Esophagus muscularis mucosa (tissue), 4 donors: Measurements from ENCODE around the gene MYRF. TPM values are rescaled to one million over a fixed set of nuclear protein-coding genes. Genes with fewer than 3 reads are reported as not detected.

Experiments used
- DNase-seq: peaks from one replicate; pipeline ENCODE4 v3.0.0-alpha.2; 2017; ENCODE audit errors: extremely low spot score
- H3K27ac ChIP-seq, 4 donors: fragments of 200-600 bp; sonication (generic); replicated peaks in 1 of 4; 1 replicate in 3 of 4; 2 replicates in 1 of 4; pipeline ENCODE4 v1.5.1; 2016 to 2019; ENCODE audit warnings: mild to moderate bottlenecking in 1 of 4
- H3K27me3 ChIP-seq, 4 donors: fragments of 200-600 bp; sonication (generic); one replicate each; pipeline versions ENCODE4 v1.5.1 to v1.6.0; 2016 to 2019
- H3K36me3 ChIP-seq, 4 donors: fragments of 200-600 bp; sonication (generic); one replicate each; pipeline ENCODE4 v1.5.1; 2016 to 2019
- H3K4me1 ChIP-seq, 4 donors: fragments of 200-600 bp; sonication (generic); one replicate each; pipeline ENCODE4 v1.5.1; 2016 to 2019
- H3K4me3 ChIP-seq, 4 donors: fragments of 200-600 bp; sonication (generic); 1 replicate in 2 of 4; 2 replicates in 2 of 4; pipeline ENCODE4 v1.5.1; 2016 to 2019; ENCODE audit warnings: mild to moderate bottlenecking in 4 of 4, moderate library complexity in 1 of 4
- H3K9me3 ChIP-seq, 4 donors: fragments of 200-600 bp; sonication (generic); 1 replicate in 3 of 4; 2 replicates in 1 of 4; pipeline ENCODE4 v1.5.1; 2016 to 2019
- EP300 ChIP-seq: sonication (generic); formaldehyde crosslinking; IDR thresholded peaks from one replicate; pipeline ENCODE4 v1.6.1; 2017; ENCODE audit warnings: antibody characterized with exemption
- POLR2A ChIP-seq: fragments of 450-650 bp; IDR thresholded peaks from one replicate; pipeline ENCODE4 v1.6.1; 2017; ENCODE audit warnings: antibody characterized with exemption, moderate library complexity, mild to moderate bottlenecking, low read depth
- POLR2AphosphoS5 ChIP-seq, 2 donors: sonication (generic); formaldehyde crosslinking; IDR thresholded peaks; one replicate each; pipeline ENCODE4 v1.6.1; 2017; ENCODE audit warnings: antibody characterized with exemption in 2 of 2
- WGBS: methylation state at CpG from one replicate; pipeline ENCODE4 v1.1.5; 2018; 5-methylcytosine and 5-hydroxymethylcytosine counted together
- intact Hi-C: fragments of 100-400 bp; cut with DNase I; formaldehyde crosslinking; loops from one replicate; pipeline ENCODE4 v1.15.1; 2023
- total RNA-seq, 4 donors: library from RNA; depleted of rRNA; stranded (reverse); fragments of >200 nt; gene quantifications; one replicate each; pipeline versions ENCODE4 v1.1.0 to v1.2.1, GENCODE V29; 2016
- TF ChIP-seq, protein P1 (sequence below), 3 experiments: fragments of 200-600 bp in 2 of 3; fragments of 450-650 bp in 1 of 3; sonication (generic) in 2 of 3; IDR thresholded peaks; one replicate each; pipeline ENCODE4 v1.5.1; 2017 to 2019; ENCODE audit warnings: antibody characterized with exemption in 3 of 3, mild to moderate bottlenecking in 2 of 3, moderate library complexity in 1 of 3

Gene MYRF
- total RNA-seq, 4 donors from 2014 or later = under 0.01 to 0.71 (median 0.40) TPM

DNA sequence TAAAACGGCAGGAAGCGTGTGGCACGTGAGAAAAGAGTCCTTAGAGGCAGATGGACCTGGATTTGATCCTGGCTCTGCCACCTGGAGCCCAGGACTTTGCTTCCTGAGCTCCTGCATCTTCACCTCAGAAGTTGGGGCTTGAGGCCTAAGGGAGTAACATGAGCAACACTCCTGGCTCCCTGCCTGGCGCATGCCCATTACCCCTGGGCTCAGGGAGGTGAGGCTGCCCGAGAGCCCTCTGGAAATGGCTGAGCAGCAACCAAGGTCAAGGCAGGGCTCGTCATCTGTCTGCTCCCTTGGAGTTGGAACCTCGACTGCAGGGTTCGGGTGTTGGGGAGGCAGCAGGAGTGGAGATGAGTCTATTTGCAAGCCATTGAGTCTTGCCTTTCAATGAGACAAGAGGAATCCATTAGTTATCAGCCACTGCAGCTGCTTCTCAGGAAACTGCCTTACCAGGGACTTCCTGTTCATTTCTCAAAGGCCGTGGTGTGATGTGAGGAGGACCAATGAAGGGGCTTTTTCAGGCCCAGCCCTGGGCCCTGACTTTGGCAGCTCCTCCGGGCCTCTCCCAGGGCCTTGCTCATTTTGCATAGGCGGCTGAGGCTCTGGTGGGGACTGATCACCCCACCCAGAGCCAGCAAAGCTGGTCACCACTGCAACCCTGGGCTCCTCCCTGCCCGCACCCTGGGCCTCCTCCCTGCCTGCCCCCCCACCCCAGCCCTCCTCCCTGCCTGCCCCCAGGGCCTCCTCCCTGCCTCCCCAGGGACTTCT lies 82.0 kb downstream of the MYRF start:
- peak; percentile 93 for DNase-seq
- Histone ChIP-seq H3K36me3 (peaks cover 0 to 18% (median 0%) of the 10 kb centered on the region in 4 donors), H3K4me1 (peaks cover 18 to 53% (median 43%) of the 10 kb centered on the region in 4 donors), H3K27ac (peak overlapping the region; percentile 53 to 79 (median 67)), H3K4me3 (no peak overlapping the region), H3K27me3 (no peaks in the 10 kb centered on the region), H3K9me3 (no peaks in the 10 kb centered on the region)
- TF ChIP-seq, protein P1, sequence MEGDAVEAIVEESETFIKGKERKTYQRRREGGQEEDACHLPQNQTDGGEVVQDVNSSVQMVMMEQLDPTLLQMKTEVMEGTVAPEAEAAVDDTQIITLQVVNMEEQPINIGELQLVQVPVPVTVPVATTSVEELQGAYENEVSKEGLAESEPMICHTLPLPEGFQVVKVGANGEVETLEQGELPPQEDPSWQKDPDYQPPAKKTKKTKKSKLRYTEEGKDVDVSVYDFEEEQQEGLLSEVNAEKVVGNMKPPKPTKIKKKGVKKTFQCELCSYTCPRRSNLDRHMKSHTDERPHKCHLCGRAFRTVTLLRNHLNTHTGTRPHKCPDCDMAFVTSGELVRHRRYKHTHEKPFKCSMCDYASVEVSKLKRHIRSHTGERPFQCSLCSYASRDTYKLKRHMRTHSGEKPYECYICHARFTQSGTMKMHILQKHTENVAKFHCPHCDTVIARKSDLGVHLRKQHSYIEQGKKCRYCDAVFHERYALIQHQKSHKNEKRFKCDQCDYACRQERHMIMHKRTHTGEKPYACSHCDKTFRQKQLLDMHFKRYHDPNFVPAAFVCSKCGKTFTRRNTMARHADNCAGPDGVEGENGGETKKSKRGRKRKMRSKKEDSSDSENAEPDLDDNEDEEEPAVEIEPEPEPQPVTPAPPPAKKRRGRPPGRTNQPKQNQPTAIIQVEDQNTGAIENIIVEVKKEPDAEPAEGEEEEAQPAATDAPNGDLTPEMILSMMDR (IDR thresholded peaks at IDR 0.05) = no peak
- peak in 1 of 2 donors; percentile 17 for TF ChIP-seq POLR2AphosphoS5 (IDR thresholded peaks at IDR 0.05)
- intact Hi-C loops = no loop called here
- 55% methylated on average over 10 of the region's 12 CpGs for WGBS

- WGBS = 96% methylated on average over 8 of the region's 8 CpGs
- no peak for DNase-seq
- Histone ChIP-seq H3K27ac (peak overlapping the region in 1 of 4 donors; percentile 79), H3K36me3 (peaks cover 0 to 36% (median 16%) of the 10 kb centered on the region in 4 donors), H3K27me3 (no peaks in the 10 kb centered on the region), H3K9me3 (no peaks in the 10 kb centered on the region), H3K4me1 (peaks cover 13 to 36% (median 26%) of the 10 kb centered on the region in 4 donors), H3K4me3 (no peak overlapping the region)
- TF ChIP-seq POLR2A (no peak), POLR2AphosphoS5 (IDR thresholded peaks at IDR 0.05) (no peak), EP300 (no peak)
- TF ChIP-seq, protein P1 (IDR thresholded peaks at IDR 0.05) = no peak
- intact Hi-C loops = no loop called here
These were observed 83.8 kb downstream of the MYRF start for GRCh38 chr11:61836193-61836592.

GRCh38 chr11:61837411-61838005 lies 85.1 kb downstream of the MYRF start:
- 82% methylated on average over 9 of the region's 15 CpGs for WGBS
- Histone ChIP-seq H3K4me1 (peaks cover 13 to 28% (median 20%) of the 10 kb centered on the region in 4 donors), H3K9me3 (no peaks in the 10 kb centered on the region), H3K27me3 (no peaks in the 10 kb centered on the region), H3K27ac (no peak overlapping the region), H3K4me3 (no peak overlapping the region), H3K36me3 (peaks cover 0 to 49% (median 20%) of the 10 kb centered on the region in 4 donors)
- TF ChIP-seq, protein P1 (IDR thresholded peaks at IDR 0.05) = no peak
- TF ChIP-seq POLR2AphosphoS5 (IDR thresholded peaks at IDR 0.05) = no peak
- TF ChIP-seq EP300 = no peak
- TF ChIP-seq POLR2A = no peak
- intact Hi-C loops = no loop called here
- no peak for DNase-seq

Other genes with a start within 250 kb of the MYRF start
- gene LRRC10B, start 243.9 kb upstream of the MYRF start, total RNA-seq = 1 to 10 TPM in 3 of 4 donors, not detected in 1; 1.3 to 2.2 (median 2.0) TPM
- gene SYT7, start 171.6 kb upstream of the MYRF start, total RNA-seq = 1 to 10 TPM; 1.3 to 4.2 (median 1.8) TPM
- 1 to 10 TPM; 1.5 to 4.9 (median 3.8) TPM for gene DAGLA, start 72.2 kb upstream of the MYRF start, total RNA-seq
- 10 to 100 TPM; 34.5 to 48.2 (median 43.8) TPM for gene TMEM258, start 40.0 kb downstream of the MYRF start, total RNA-seq
- gene FEN1, start 40.3 kb downstream of the MYRF start, total RNA-seq = 10 to 100 TPM in 1 of 4 donors, 1 to 10 TPM in 3; 5.0 to 10.2 (median 7.5) TPM
- gene FADS1, start 64.4 kb downstream of the MYRF start, total RNA-seq = 10 to 100 TPM; 20.2 to 26.0 (median 23.8) TPM
- 10 to 100 TPM; 15.9 to 32.8 (median 28.0) TPM for gene FADS2, start 75.7 kb downstream of the MYRF start, total RNA-seq
- gene FADS3, start 138.9 kb downstream of the MYRF start, total RNA-seq = 100 to 1,000 TPM in 1 of 4 donors, 10 to 100 TPM in 3; 42.4 to 103 (median 57.8) TPM
- gene RAB3IL1, start 164.9 kb downstream of the MYRF start, total RNA-seq = 10 to 100 TPM; 14.0 to 31.5 (median 14.2) TPM
- gene BEST1, start 197.7 kb downstream of the MYRF start, total RNA-seq = 1 to 10 TPM; 2.2 to 5.0 (median 4.3) TPM
- 1,000 to 10,000 TPM; 1,795 to 3,027 (median 2,719) TPM for gene FTH1, start 215.0 kb downstream of the MYRF start, total RNA-seq